ENCODE results near the gene ATP11A. TPM values are rescaled to one million over a fixed set of nuclear protein-coding genes. Genes with fewer than 3 reads are reported as not detected.

Gene ATP11A
- total and polyA plus RNA-seq, 10 of the 15 experiments (the other 5 are each of a cell fraction or from before 2014, with no cell fraction given), result 1.4 to 69.6 (median 14.4) TPM

DNA sequence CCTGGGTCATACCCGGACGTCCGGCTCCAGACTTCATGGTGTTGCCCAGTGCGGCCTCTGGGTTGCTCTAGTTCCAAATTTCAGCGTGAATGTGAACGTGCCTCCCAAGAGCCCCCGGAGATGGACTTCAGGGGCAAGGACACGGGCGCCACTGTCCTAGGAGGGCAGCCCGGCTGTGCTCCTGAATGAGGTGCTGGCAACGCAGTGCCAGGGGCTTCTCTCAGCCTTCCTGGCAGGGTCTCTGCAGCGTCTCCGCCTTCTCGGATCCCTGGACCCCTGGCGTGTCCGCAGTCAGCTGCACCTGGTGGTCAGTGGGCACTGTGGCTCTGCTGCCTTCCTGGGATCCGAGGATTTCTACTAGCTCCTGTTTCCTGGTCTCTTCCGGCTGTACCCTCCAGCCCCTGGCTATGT lies 177.5 kb downstream of the ATP11A start (continued):
- TF ChIP-seq, protein P1, sequence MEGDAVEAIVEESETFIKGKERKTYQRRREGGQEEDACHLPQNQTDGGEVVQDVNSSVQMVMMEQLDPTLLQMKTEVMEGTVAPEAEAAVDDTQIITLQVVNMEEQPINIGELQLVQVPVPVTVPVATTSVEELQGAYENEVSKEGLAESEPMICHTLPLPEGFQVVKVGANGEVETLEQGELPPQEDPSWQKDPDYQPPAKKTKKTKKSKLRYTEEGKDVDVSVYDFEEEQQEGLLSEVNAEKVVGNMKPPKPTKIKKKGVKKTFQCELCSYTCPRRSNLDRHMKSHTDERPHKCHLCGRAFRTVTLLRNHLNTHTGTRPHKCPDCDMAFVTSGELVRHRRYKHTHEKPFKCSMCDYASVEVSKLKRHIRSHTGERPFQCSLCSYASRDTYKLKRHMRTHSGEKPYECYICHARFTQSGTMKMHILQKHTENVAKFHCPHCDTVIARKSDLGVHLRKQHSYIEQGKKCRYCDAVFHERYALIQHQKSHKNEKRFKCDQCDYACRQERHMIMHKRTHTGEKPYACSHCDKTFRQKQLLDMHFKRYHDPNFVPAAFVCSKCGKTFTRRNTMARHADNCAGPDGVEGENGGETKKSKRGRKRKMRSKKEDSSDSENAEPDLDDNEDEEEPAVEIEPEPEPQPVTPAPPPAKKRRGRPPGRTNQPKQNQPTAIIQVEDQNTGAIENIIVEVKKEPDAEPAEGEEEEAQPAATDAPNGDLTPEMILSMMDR (IDR thresholded peaks at IDR 0.05 in 2 of 3, conservative IDR thresholded peaks at IDR 0.05 in 1 of 3; ENCODE audit: control insufficient read depth in 2 of 3, extremely low read depth in 1 of 3, insufficient read depth in 1 of 3, low read depth in 3 of 3, low read length in 3 of 3), result no peak

DNA sequence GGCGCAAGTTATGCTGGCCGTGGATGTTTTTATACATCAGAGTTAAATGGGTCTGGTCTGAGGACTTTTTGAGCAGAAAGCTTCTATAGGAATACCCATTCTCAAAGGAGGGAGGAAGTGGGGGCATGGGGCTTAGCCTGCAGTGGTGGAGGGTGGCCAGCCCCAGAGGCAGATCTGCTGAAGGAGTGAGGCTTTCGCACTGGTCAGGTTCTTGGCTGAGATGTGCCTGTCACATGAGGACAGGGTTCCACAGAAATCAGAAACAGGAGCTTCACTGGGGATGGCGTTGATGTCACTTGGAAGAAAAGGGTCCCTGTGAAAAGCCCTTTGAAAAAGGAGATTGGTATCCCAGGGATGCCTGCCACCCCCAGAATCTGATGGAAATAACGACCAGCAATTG lies 178.5 kb downstream of the ATP11A start:
- POLR2A ChIA-PET, result no interaction called here
- no peak overlapping the region for H3K4me2 ChIP-seq (ENCODE audit: control insufficient read depth, insufficient read depth)
- no peak for FAIRE-seq
- in situ Hi-C loops (cut with MboI), result loop anchor here (25.0 kb wide), 1 partner anchor 1406 kb away; no protein-coding TSS in a partner anchor
- RAD21 ChIA-PET (ENCODE audit: unreplicated experiment), result no interaction called here
- no peak for ATAC-seq
- no peak overlapping the region for H3K9ac ChIP-seq (ENCODE audit: control insufficient read depth, insufficient read depth, low read length)
- peaks cover 19% of the 10 kb centered on the region for H3K4me1 ChIP-seq (ENCODE audit: control insufficient read depth, insufficient read depth, low read length)
- H2AFZ ChIP-seq (ENCODE audit: control insufficient read depth, low read depth, low read length), result no peak overlapping the region
- H3K79me2 ChIP-seq (ENCODE audit: control insufficient read depth, insufficient read depth, low read length), result no peaks in the 10 kb centered on the region
- CTCF ChIA-PET, result no interaction called here
- no peak overlapping the region for H3K27ac ChIP-seq (ENCODE audit: control insufficient read depth, insufficient read depth)
- 96% methylated on average over 5 of the region's 5 CpGs for WGBS (ENCODE audit: insufficient coverage, insufficient replicate concordance, low lambda C conversion rate, missing lambda C conversion rate)
- no peaks in the 10 kb centered on the region for H3K9me3 ChIP-seq (replicated peaks; ENCODE audit: control insufficient read depth, insufficient read depth, low read length)
- intact Hi-C loops (cut with micrococcal nuclease; ENCODE audit: unreplicated experiment), result no loop called here
- H4K20me1 ChIP-seq (ENCODE audit: control insufficient read depth, insufficient read depth), result no peaks in the 10 kb centered on the region
- no peak overlapping the region for H3K4me3 ChIP-seq
- BruUV-seq (replicated peaks), result no TSS peak
- H3K36me3 ChIP-seq (ENCODE audit: control insufficient read depth in 2 of 2, insufficient read depth in 2 of 2, low read length in 1 of 2), result peaks cover 2 to 6% of the 10 kb centered on the region in 2 experiments; a peak in 1 of 4 replicates
- DNase-seq (ENCODE audit: low read depth, low spot score), result no peak
- H3K27me3 ChIP-seq (replicated peaks in 1 of 2; ENCODE audit: control insufficient read depth in 2 of 2, insufficient read depth in 2 of 2, low read length in 1 of 2), result no peaks in the 10 kb centered on the region
- TF ChIP-seq RBBP5 (conservative IDR thresholded peaks at IDR 0.05), result no peak
- no peak for TF ChIP-seq NBN (IDR thresholded peaks at IDR 0.05)
- no peak for TF ChIP-seq HDAC6 (IDR thresholded peaks at IDR 0.05; ENCODE audit: unreplicated experiment)
- no peak for TF ChIP-seq ZBED1 (IDR thresholded peaks at IDR 0.05; ENCODE audit: borderline replicate concordance)
- TF ChIP-seq RELA (IDR thresholded peaks at IDR 0.05; ENCODE audit: borderline replicate concordance, partially characterized antibody), result no peak
- TF ChIP-seq, protein P2, sequence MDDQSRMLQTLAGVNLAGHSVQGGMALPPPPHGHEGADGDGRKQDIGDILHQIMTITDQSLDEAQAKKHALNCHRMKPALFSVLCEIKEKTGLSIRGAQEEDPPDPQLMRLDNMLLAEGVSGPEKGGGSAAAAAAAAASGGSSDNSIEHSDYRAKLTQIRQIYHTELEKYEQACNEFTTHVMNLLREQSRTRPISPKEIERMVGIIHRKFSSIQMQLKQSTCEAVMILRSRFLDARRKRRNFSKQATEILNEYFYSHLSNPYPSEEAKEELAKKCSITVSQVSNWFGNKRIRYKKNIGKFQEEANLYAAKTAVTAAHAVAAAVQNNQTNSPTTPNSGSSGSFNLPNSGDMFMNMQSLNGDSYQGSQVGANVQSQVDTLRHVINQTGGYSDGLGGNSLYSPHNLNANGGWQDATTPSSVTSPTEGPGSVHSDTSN (IDR thresholded peaks at IDR 0.05; ENCODE audit: insufficient replicate concordance, low read depth, low read length), result no peak
- TF ChIP-seq STAT3 (IDR thresholded peaks at IDR 0.05; ENCODE audit: low read depth, low read length), result no peak
- no peak for TF ChIP-seq IRF4 (IDR thresholded peaks at IDR 0.05; ENCODE audit: low read depth, low read length)
- TF ChIP-seq, protein P3, sequence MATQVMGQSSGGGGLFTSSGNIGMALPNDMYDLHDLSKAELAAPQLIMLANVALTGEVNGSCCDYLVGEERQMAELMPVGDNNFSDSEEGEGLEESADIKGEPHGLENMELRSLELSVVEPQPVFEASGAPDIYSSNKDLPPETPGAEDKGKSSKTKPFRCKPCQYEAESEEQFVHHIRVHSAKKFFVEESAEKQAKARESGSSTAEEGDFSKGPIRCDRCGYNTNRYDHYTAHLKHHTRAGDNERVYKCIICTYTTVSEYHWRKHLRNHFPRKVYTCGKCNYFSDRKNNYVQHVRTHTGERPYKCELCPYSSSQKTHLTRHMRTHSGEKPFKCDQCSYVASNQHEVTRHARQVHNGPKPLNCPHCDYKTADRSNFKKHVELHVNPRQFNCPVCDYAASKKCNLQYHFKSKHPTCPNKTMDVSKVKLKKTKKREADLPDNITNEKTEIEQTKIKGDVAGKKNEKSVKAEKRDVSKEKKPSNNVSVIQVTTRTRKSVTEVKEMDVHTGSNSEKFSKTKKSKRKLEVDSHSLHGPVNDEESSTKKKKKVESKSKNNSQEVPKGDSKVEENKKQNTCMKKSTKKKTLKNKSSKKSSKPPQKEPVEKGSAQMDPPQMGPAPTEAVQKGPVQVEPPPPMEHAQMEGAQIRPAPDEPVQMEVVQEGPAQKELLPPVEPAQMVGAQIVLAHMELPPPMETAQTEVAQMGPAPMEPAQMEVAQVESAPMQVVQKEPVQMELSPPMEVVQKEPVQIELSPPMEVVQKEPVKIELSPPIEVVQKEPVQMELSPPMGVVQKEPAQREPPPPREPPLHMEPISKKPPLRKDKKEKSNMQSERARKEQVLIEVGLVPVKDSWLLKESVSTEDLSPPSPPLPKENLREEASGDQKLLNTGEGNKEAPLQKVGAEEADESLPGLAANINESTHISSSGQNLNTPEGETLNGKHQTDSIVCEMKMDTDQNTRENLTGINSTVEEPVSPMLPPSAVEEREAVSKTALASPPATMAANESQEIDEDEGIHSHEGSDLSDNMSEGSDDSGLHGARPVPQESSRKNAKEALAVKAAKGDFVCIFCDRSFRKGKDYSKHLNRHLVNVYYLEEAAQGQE (IDR thresholded peaks at IDR 0.05; ENCODE audit: low read depth, low read length), result no peak
- TF ChIP-seq ZNF384 (IDR thresholded peaks at IDR 0.05; ENCODE audit: borderline replicate concordance, low read depth, low read length), result no peak
- no peak for TF ChIP-seq SIN3A (IDR thresholded peaks at IDR 0.05; ENCODE audit: low read depth, low read length)
- TF ChIP-seq MEF2A (IDR thresholded peaks at IDR 0.05; ENCODE audit: insufficient read depth, low read depth, low read length), result no peak
- no peak for TF ChIP-seq ZNF207 (IDR thresholded peaks at IDR 0.05; ENCODE audit: borderline replicate concordance)
- no peak for TF ChIP-seq EGR1 (IDR thresholded peaks at IDR 0.05; ENCODE audit: borderline replicate concordance in 1 of 2, low read depth in 2 of 2, low read length in 2 of 2)
- SMC1A ChIA-PET (ENCODE audit: uncharacterized antibody, unreplicated experiment), result no interaction called here

Data from GM12878 (cell line).